ENCODE data around the gene GARIN3. TPM values are rescaled to one million over a fixed set of nuclear protein-coding genes. Genes with fewer than 3 reads are reported as not detected.

The GARIN3 gene
- total RNA-seq, 1 donor from 2014 or later = not detected

DNA sequence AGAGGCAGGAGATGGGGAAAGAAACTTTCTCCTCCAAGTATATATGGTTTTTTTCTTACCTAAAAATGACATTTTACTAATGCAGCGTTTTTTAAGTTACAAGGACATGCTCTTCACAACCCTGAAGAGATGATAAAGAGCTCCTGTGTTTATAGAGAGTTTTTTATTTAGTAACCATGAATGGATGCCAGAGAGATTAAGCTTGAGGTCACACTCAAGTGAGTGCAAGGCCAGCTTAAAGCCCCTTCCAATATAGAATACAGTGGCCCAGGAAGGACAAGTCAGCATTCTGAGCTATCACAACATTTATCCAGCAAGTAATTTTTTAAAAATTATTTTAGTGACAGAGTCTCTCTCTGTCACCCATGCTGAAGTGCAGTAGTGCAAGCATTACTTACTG lies 50.6 kb downstream of the GARIN3 start:
- no peaks in the 10 kb centered on the region for H3K27me3 Mint-ChIP-seq (ENCODE audit: insufficient read depth, low read depth)
- no peak overlapping the region for H3K27ac Mint-ChIP-seq
- H3K27me3 ChIP-seq = no peaks in the 10 kb centered on the region
- DNase-seq (ENCODE audit: low spot score) = no peak
- no peaks in the 10 kb centered on the region for H3F3A ChIP-seq (ENCODE audit: low read depth)
- H3K9me3 ChIP-seq (ENCODE audit: low read depth) = no peaks in the 10 kb centered on the region
- H4K20me1 ChIP-seq (ENCODE audit: low read depth) = no peaks in the 10 kb centered on the region
- H3K79me2 ChIP-seq (ENCODE audit: low read depth) = no peaks in the 10 kb centered on the region
- no peaks in the 10 kb centered on the region for H3K9me3 Mint-ChIP-seq
- no peak overlapping the region for H3K4me2 ChIP-seq
- no peak overlapping the region for H2AFZ ChIP-seq (replicated peaks)
- H3K9ac ChIP-seq = no peak overlapping the region
- H3K4me1 ChIP-seq = no peaks in the 10 kb centered on the region
- H3K36me3 Mint-ChIP-seq = no peaks in the 10 kb centered on the region
- TF ChIP-seq, protein P1, sequence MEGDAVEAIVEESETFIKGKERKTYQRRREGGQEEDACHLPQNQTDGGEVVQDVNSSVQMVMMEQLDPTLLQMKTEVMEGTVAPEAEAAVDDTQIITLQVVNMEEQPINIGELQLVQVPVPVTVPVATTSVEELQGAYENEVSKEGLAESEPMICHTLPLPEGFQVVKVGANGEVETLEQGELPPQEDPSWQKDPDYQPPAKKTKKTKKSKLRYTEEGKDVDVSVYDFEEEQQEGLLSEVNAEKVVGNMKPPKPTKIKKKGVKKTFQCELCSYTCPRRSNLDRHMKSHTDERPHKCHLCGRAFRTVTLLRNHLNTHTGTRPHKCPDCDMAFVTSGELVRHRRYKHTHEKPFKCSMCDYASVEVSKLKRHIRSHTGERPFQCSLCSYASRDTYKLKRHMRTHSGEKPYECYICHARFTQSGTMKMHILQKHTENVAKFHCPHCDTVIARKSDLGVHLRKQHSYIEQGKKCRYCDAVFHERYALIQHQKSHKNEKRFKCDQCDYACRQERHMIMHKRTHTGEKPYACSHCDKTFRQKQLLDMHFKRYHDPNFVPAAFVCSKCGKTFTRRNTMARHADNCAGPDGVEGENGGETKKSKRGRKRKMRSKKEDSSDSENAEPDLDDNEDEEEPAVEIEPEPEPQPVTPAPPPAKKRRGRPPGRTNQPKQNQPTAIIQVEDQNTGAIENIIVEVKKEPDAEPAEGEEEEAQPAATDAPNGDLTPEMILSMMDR (IDR thresholded peaks at IDR 0.05) = no peak
- TF ChIP-seq EZH2 (IDR thresholded peaks at IDR 0.05) (no peak), EZH2phosphoT487 (IDR thresholded peaks at IDR 0.05) (no peak)
- H3K27ac ChIP-seq = no peak overlapping the region
- H3K36me3 ChIP-seq = no peaks in the 10 kb centered on the region
- H3K4me3 Mint-ChIP-seq = no peak overlapping the region
- H3K4me1 Mint-ChIP-seq = peaks cover 6% of the 10 kb centered on the region
- H3K4me3 ChIP-seq = no peak overlapping the region

DNA sequence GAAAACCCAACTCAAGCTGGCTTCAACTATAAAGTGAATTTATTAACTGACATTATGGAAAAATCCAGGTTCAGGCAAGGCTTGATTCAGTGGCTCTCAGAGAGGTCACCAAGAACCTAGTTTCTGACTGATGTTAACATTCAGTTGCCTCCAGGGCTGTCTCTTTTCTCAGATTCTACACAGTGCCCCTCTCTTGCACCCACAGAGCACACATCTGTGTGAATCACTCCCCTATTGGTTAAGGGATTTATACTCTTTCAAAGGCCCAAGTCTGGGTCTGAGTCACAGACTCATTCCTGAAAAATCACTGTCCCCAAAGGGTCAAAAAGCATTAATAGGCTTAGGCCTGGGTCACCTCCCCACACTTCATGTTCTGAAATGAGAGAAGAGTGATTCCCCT lies 51.1 kb downstream of the GARIN3 start:
- DNase-seq (ENCODE audit: low spot score) = no peak
- Histone ChIP-seq H3F3A (ENCODE audit: low read depth) (no peaks in the 10 kb centered on the region), H3K4me2 (no peak overlapping the region), H4K20me1 (ENCODE audit: low read depth) (no peaks in the 10 kb centered on the region), H3K27ac (no peak overlapping the region), H3K79me2 (ENCODE audit: low read depth) (no peaks in the 10 kb centered on the region), H3K9me3 (ENCODE audit: low read depth) (no peaks in the 10 kb centered on the region), H3K9ac (no peak overlapping the region), H3K27me3 (no peaks in the 10 kb centered on the region), H3K36me3 (no peaks in the 10 kb centered on the region), H3K4me3 (no peak overlapping the region), H3K4me1 (no peaks in the 10 kb centered on the region), H2AFZ (replicated peaks) (no peak overlapping the region)
- Mint-ChIP-seq H3K27me3 (ENCODE audit: insufficient read depth, low read depth) (no peaks in the 10 kb centered on the region), H3K36me3 (no peaks in the 10 kb centered on the region), H3K4me3 (no peak overlapping the region), H3K9me3 (no peaks in the 10 kb centered on the region), H3K4me1 (peaks cover 6% of the 10 kb centered on the region), H3K27ac (no peak overlapping the region)
- TF ChIP-seq, protein P1 (IDR thresholded peaks at IDR 0.05) = no peak
- TF ChIP-seq EZH2phosphoT487 (IDR thresholded peaks at IDR 0.05) = no peak
- no peak for TF ChIP-seq EZH2 (IDR thresholded peaks at IDR 0.05)

DNA sequence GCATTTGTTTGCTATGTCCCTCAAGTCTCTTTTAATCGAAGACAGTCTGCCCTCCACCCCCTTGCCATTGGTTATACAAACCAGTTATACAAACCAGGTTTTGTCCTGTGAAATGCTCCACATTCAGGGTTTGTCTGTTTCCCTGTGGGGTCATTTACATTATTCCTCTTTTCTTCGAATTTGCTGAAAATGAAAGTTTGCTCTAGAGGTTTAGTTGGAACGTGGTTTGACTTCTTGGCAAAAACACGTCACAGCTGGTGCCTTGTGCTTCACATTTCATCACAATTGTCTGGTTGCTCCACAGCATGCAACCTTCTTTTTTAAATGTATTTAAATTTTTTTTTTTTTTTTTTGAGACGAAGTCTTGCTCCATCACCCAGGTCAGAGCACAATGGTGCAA lies 53.1 kb downstream of the GARIN3 start:
- Mint-ChIP-seq H3K4me3 (no peak overlapping the region), H3K27ac (no peak overlapping the region), H3K4me1 (peaks cover 6% of the 10 kb centered on the region), H3K36me3 (no peaks in the 10 kb centered on the region), H3K9me3 (no peaks in the 10 kb centered on the region), H3K27me3 (ENCODE audit: insufficient read depth, low read depth) (no peaks in the 10 kb centered on the region)
- DNase-seq (ENCODE audit: low spot score) = no peak
- Histone ChIP-seq H4K20me1 (ENCODE audit: low read depth) (no peaks in the 10 kb centered on the region), H3K27me3 (no peaks in the 10 kb centered on the region), H3K4me2 (no peak overlapping the region), H3K9me3 (ENCODE audit: low read depth) (no peaks in the 10 kb centered on the region), H3K4me3 (no peak overlapping the region), H3K27ac (no peak overlapping the region), H3K79me2 (ENCODE audit: low read depth) (no peaks in the 10 kb centered on the region), H3K9ac (no peak overlapping the region), H2AFZ (replicated peaks) (no peak overlapping the region), H3K36me3 (no peaks in the 10 kb centered on the region), H3F3A (ENCODE audit: low read depth) (no peaks in the 10 kb centered on the region), H3K4me1 (no peaks in the 10 kb centered on the region)
- TF ChIP-seq EZH2phosphoT487 (IDR thresholded peaks at IDR 0.05) = no peak
- TF ChIP-seq, protein P1 (IDR thresholded peaks at IDR 0.05) = no peak
- no peak for TF ChIP-seq EZH2 (IDR thresholded peaks at IDR 0.05)

Other genes with a start within 250 kb of the GARIN3 start
- gene TIMD4, start 203.0 kb downstream of the GARIN3 start, total RNA-seq (ENCODE audit: low replicate concordance) = not detected in 2 replicates
- not detected in 2 replicates for gene HAVCR1, start 107.1 kb downstream of the GARIN3 start, total RNA-seq (ENCODE audit: low replicate concordance)
- gene HAVCR2, start 57.2 kb downstream of the GARIN3 start, total RNA-seq (ENCODE audit: low replicate concordance) = 0.19 and 0.37 TPM in 2 replicates
- 18.6 and 32.5 TPM in 2 replicates for gene MED7, start 23.4 kb downstream of the GARIN3 start, total RNA-seq (ENCODE audit: low replicate concordance)
- not detected in 2 replicates for gene ITK, start 14.6 kb upstream of the GARIN3 start, total RNA-seq (ENCODE audit: low replicate concordance)
- gene CYFIP2, start 99.9 kb upstream of the GARIN3 start, total RNA-seq (ENCODE audit: low replicate concordance) = 70.2 and 125 TPM in 2 replicates

Data from neural progenitor cell (in vitro differentiated cells).